GM23338 (cell line): ENCODE data around the gene HAPLN2.
A peak's percentile ranks its signal among the peaks of the same experiment; 100 is the strongest.

ENCODE experiments used
- CTCF ChIP-seq, 2 experiments: fragments of 200-600 bp in 1 of 2; sonication (generic) in 1 of 2; conservative IDR thresholded peaks; 2 replicates each; pipeline versions ENCODE4 v1.5.1 to v1.6.1; 2016 to 2017; ENCODE audit warnings: antibody characterized with exemption in 2 of 2, low read depth in 2 of 2, mild to moderate bottlenecking in 2 of 2, moderate library complexity in 1 of 2
- EZH2phosphoT487 ChIP-seq: fragments of 200-600 bp; sonication (generic); IDR thresholded peaks from one replicate; pipeline ENCODE4 v1.8.1; 2018; ENCODE audit warnings: antibody characterized with exemption; ENCODE audit not compliant: unreplicated experiment
- JUNB ChIP-seq: IDR thresholded peaks from one replicate; pipeline ENCODE4 v1.6.1; 2016; ENCODE audit warnings: antibody characterized with exemption; ENCODE audit not compliant: unreplicated experiment
- REST ChIP-seq: IDR thresholded peaks from one replicate; pipeline ENCODE4 v1.6.1; 2018; ENCODE audit warnings: antibody characterized with exemption; ENCODE audit not compliant: unreplicated experiment

- TF ChIP-seq CTCF (conservative IDR thresholded peaks at IDR 0.05; ENCODE audit: low read depth in 2 of 2), result peak; percentile 70 to 78
- TF ChIP-seq EZH2phosphoT487, result no peak
- no peak for TF ChIP-seq REST
- no peak for TF ChIP-seq JUNB
These were observed 10.2 kb upstream of the HAPLN2 start for GRCh38 chr1:156608981-156609380.
